Heart right ventricle (tissue), 16 donors: ENCODE data around the gene CHST5. TPM values are rescaled to one million over a fixed set of nuclear protein-coding genes. Genes with fewer than 3 reads are reported as not detected.
A peak's percentile ranks its signal among the peaks of the same experiment; 100 is the strongest.

Experiments used
- ATAC-seq, 8 donors: fragments of 200-7000 bp; cut with Tn5 transposase; one replicate each; pipeline ENCODE4 v1.9.1; 2020; ENCODE audit warnings: mild to moderate bottlenecking in 8 of 8, moderate library complexity in 8 of 8, moderate number of reproducible peaks in 1 of 8
- DNase-seq, 2 donors: peaks; one replicate each; pipeline ENCODE4 v3.0.0-alpha.2; 2020
- H3K27ac ChIP-seq, 10 donors: fragments of 200-600 bp; sonication (generic) in 2 of 10; one replicate each; pipeline versions ENCODE4 v1.5.0 to v1.8.0; 2020 to 2022; ENCODE audit warnings: mild to moderate bottlenecking in 3 of 10
- H3K27me3 ChIP-seq, 7 donors: fragments of 200-600 bp; one replicate each; pipeline ENCODE4 v1.8.0; 2021 to 2022; ENCODE audit warnings: mild to moderate bottlenecking in 2 of 7
- H3K36me3 ChIP-seq, 9 donors: fragments of 200-600 bp; sonication (generic) in 1 of 9; one replicate each; pipeline versions ENCODE4 v1.5.0 to v1.8.0; 2020 to 2022; ENCODE audit warnings: mild to moderate bottlenecking in 2 of 9
- H3K4me1 ChIP-seq, 9 donors: fragments of 200-600 bp; sonication (generic) in 1 of 9; one replicate each; pipeline versions ENCODE4 v1.5.0 to v1.8.0; 2020 to 2022; ENCODE audit warnings: mild to moderate bottlenecking in 4 of 9
- H3K4me3 ChIP-seq, 10 donors: fragments of 200-600 bp; sonication (generic) in 2 of 10; one replicate each; pipeline versions ENCODE4 v1.5.0 to v1.8.0; 2020 to 2022; ENCODE audit warnings: mild to moderate bottlenecking in 7 of 10, moderate library complexity in 2 of 10
- H3K9me3 ChIP-seq, 11 donors: fragments of 200-600 bp in 10 of 11; sonication (generic) in 2 of 11; one replicate each; pipeline versions ENCODE4 v1.5.0 to v1.8.0; 2013 to 2022; ENCODE audit warnings: mild to moderate bottlenecking in 2 of 11, control low read depth in 1 of 11, moderate library complexity in 1 of 11
- WGBS, 2 donors: extraction: QIAGEN DNeasy Blood & Tissue Kit; methylation state at CpG; one replicate each; pipeline ENCODE4 v1.1.7; 2013; ENCODE audit warnings: inconsistent platforms in 1 of 2; 5-methylcytosine and 5-hydroxymethylcytosine counted together
- intact Hi-C, 10 donors: fragments of 100-400 bp; cut with DNase I; formaldehyde crosslinking; loops; one replicate each; pipeline versions ENCODE4 v1.11.1 to v1.14.2; 2022
- polyA plus RNA-seq, 2 donors: library from polyadenylated mRNA; stranded (reverse); fragments of 200-250 nt; gene quantifications; one replicate each; pipeline ENCODE4 v1.2.3, GENCODE V29; 2013
- total RNA-seq, 10 donors: library from RNA; stranded (reverse); fragmentation: NEBNext Ultra II Directional in 3 of 10; extraction: Animal tissue kit (Norgen Biotek cat#: 25700) in 3 of 10; gene quantifications; one replicate each; pipeline versions ENCODE4 v1.2.1 to v1.2.4, GENCODE V29; 2021 to 2023
- TF ChIP-seq, protein P1 (sequence below), 9 donors: fragments of 200-600 bp; sonication (generic) in 2 of 9; IDR thresholded peaks; one replicate each; pipeline versions ENCODE4 v1.5.0 to v1.8.0; 2021 to 2022; ENCODE audit warnings: antibody characterized with exemption in 9 of 9, mild to moderate bottlenecking in 5 of 9, moderate library complexity in 1 of 9
- donor health status: Arrhythmogenic right ventricular cardiomyopathy.
- donor health status: ischemic (EF 13 %, LVEDD 7.1; RV severe dilation, severe dysfunction).
- donor health status: healthy with polysubstance abuse.
- donor health status: DM: no; HTN: yes; CAD: no.
- donor health status: DM: no; HTN: no; CAD: no.
- donor health status: ischemic (EF 25% LVEDD 6.9; RV normal size, moderate dysfunction).
- donor health status: ischemic (EF 25% LVEDD 5.7; RV mildly dilated, moderate dysfunction).
- donor health status: healthy.
- donor health status: DM: yes; HTN: yes; CAD: no.
- donor health status: Ischemic cardiomyopathy.
- donor health status: ischemic (EF 35%, LVEDD 5.7; RV mildly dilated, moderate dysfunction).
- donor health status: nonischemic (EF 11% LVEDD 7.7; RV severe dilation, severe dysfunction).
- donor health status: DM: yes; HTN: yes; CAD: no.
- donor health status: PGD.
- donor health status: ischemic (EF 29% LVEDD 5.4; RV normal size, mild dysfunction).
- donor health status: nonischemic (EF 23%, LVEDD 6.1; RV moderate dilation, normal function).

CHST5 gene
- total and polyA plus RNA-seq, 12 donors: 0.08 to 1.4 (median 0.48) TPM; not detected in 1

DNA sequence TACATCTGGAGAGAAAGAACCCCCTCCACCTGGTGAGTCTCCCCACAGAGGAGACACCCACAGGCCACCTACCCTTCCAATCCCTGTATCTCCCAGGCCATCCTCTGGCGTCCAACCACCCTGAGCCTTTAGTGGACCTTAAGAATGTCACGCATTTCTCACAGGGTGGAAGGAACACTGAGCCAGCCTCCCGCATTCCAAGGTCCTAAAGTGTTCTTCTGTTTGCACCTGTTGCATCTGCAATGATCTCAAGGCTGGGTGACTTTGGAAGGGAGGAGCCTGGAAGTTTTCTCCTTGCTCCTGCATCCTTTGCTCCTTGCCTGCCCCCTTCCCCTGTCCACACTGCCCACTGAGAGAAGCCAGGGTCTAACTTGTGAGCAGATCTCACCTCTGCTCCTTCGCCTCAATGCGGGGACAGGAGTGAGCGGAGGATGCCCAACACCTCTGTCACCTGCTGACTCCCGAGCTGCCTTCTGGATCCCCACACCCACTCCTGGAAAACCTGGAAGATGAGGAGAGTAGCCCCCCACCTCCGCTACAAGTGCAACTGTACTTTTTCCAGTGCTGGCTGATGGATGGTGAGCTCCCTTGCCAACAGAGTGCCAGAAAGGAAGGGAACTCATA lies 3.7 kb downstream of the CHST5 start:
- Histone ChIP-seq H3K9me3 (no peaks in the 10 kb centered on the region), H3K4me1 (no peaks in the 10 kb centered on the region), H3K4me3 (no peak overlapping the region), H3K36me3 (no peaks in the 10 kb centered on the region), H3K27me3 (no peaks in the 10 kb centered on the region), H3K27ac (no peak overlapping the region)
- WGBS, 2 donors: 85 to 90% methylated on average over 8 of the region's 8 CpGs
- intact Hi-C loops: loop anchor here in 1 of 10 donors (10.0 kb wide), 1 partner anchor 57 kb away; no protein-coding TSS in a partner anchor
- DNase-seq (no peak), ATAC-seq (no peak)
- TF ChIP-seq, protein P1, sequence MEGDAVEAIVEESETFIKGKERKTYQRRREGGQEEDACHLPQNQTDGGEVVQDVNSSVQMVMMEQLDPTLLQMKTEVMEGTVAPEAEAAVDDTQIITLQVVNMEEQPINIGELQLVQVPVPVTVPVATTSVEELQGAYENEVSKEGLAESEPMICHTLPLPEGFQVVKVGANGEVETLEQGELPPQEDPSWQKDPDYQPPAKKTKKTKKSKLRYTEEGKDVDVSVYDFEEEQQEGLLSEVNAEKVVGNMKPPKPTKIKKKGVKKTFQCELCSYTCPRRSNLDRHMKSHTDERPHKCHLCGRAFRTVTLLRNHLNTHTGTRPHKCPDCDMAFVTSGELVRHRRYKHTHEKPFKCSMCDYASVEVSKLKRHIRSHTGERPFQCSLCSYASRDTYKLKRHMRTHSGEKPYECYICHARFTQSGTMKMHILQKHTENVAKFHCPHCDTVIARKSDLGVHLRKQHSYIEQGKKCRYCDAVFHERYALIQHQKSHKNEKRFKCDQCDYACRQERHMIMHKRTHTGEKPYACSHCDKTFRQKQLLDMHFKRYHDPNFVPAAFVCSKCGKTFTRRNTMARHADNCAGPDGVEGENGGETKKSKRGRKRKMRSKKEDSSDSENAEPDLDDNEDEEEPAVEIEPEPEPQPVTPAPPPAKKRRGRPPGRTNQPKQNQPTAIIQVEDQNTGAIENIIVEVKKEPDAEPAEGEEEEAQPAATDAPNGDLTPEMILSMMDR (IDR thresholded peaks at IDR 0.05): no peak

DNA sequence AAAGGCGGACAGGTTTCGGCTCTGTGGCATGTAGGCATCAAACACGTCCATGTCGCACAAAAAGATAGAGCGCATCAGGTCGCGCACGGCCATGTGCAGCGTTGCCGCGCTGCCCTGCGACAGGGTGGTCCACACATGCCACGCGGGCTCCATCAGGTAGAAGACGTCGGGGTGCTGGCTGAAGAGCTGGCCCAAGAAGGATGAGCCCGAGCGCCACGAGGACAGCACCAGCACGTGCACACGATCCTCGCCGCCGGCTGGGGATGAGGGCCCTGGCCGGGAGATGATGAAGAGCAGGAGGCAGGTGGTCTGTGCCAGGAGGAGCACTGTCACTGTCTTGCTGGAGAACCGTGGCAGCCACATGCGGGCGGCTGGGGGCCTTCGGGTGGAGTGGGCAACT lies 5.9 kb downstream of the CHST5 start:
- no peaks in the 10 kb centered on the region for H3K9me3 ChIP-seq
- no peaks in the 10 kb centered on the region for H3K27me3 ChIP-seq
- no peak overlapping the region for H3K4me3 ChIP-seq
- no peak for DNase-seq
- no peaks in the 10 kb centered on the region for H3K36me3 ChIP-seq
- H3K27ac ChIP-seq: no peak overlapping the region
- ATAC-seq: no peak
- intact Hi-C loops: loop anchor here in 1 of 10 donors (10.0 kb wide), 1 partner anchor 55 kb away; no protein-coding TSS in a partner anchor
- 95 to 97% methylated on average over 29 of the region's 29 CpGs for WGBS, 2 donors
- TF ChIP-seq, protein P1 (IDR thresholded peaks at IDR 0.05): no peak
- no peaks in the 10 kb centered on the region for H3K4me1 ChIP-seq

DNA sequence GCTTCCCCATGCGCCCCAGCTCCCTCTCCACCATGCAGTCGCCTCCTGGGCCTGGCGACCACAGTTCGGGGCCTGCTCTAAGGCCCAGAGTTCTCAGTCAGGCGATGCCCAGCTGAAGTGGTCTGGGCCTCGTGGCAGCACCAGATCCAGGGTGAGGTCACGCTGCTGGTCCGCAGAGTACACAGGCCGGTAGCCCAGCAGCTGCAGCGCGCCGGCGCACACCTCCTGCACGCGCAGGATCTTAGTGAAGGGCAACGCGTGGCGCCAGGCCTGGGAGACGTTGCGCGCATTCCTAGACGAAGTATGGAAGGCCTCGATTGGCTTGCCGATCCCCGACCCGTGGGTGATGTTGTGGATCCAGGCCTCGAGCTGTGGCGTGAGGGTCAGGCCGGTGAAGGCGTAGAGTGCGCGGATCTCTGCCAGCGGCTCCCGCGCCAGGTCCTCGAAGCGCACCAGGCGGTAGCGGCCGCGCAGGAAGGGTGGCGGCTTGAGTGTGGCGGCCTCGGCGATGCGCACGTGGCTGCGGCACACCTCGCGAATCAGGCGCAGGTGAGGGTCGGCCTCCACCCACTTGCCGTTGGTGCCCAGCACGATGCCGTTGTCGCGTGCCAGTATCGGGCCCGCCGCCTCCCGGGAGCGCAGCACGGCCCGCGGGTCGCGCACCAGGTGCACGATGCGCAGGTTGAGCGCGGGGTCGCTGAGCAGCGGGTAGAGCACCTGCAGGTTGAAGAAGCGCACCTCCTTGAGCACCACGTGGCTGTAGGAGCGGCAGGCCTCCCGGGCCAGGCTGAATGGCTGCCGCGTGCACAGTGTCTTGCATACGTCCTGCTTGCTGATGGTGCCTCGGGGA lies 6.6 kb downstream of the CHST5 start:
- intact Hi-C loops: no loop called here
- TF ChIP-seq, protein P1 (IDR thresholded peaks at IDR 0.05): no peak
- Histone ChIP-seq H3K36me3 (no peaks in the 10 kb centered on the region), H3K4me3 (no peak overlapping the region), H3K9me3 (no peaks in the 10 kb centered on the region), H3K27me3 (no peaks in the 10 kb centered on the region), H3K27ac (no peak overlapping the region), H3K4me1 (no peaks in the 10 kb centered on the region)
- peak in 1 of 8 donors; percentile 29 for ATAC-seq
- WGBS, 2 donors: 92 to 93% methylated on average over 78 to 81 of the region's 81 CpGs
- no peak for DNase-seq

DNA sequence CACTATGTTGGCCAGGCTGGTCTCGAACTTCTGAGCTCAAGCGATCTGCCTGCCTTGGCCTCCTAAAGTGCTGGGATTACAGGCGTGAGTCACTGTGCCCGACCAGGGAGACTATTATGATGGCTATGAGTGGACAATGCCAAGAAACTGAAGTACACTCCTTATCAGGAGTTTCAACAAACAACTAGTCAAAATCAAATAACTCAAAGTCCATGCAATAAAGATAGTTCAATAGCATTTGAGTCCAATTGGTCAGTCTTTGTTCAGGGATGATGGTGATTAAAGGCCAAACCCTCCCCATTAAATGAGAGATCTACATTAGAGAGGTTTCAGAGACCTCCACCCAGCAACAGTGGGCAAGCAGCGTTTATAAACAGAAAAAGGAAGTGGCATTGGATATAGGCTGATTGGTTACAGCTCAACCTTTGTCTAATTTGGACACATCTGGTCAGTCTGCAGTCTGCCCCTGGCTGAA lies 8.0 kb downstream of the CHST5 start:
- no peak overlapping the region for H3K4me3 ChIP-seq
- H3K36me3 ChIP-seq: no peaks in the 10 kb centered on the region
- no peaks in the 10 kb centered on the region for H3K9me3 ChIP-seq
- DNase-seq: no peak
- no peaks in the 10 kb centered on the region for H3K27me3 ChIP-seq
- TF ChIP-seq, protein P1 (IDR thresholded peaks at IDR 0.05): no peak
- WGBS, 2 donors: 85 to 89% methylated on average over 5 of the region's 5 CpGs
- H3K4me1 ChIP-seq: no peaks in the 10 kb centered on the region
- no peak for ATAC-seq
- H3K27ac ChIP-seq: no peak overlapping the region
- intact Hi-C loops: no loop called here
